ENCODE data around the gene ACIN1. TPM values are rescaled to one million over a fixed set of nuclear protein-coding genes. Genes with fewer than 3 reads are reported as not detected.

The ACIN1 gene
- total and polyA plus RNA-seq, 2 donors (not counting 1 experiment from before 2014, with no cell fraction given), result 75.1 to 94.0 TPM

DNA sequence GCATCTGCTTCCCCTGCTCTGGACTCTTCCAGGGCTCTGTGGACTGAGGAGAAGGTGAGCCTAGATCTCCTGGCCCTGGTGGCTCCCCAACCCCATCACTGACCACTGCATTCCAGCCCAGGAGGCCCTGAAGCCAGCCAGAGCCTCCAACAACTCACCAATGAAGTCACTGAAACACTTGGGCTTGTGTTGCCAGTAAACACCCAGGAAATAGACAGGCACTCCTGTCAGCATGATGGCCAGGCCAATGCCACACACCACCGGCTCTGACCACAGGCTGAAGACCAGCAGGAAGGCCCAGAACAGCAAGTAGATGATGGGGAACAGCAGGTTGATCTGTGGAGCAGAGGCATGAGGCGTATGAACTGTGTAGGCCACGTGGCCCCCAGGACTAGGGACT is 32.9 kb upstream of the ACIN1 start:
- DNase-seq (ENCODE audit: low read depth in 2 of 2), result no peak
- H3K4me3 ChIP-seq (replicated peaks in 1 of 4; ENCODE audit: control extremely low read depth in 1 of 4, insufficient read depth in 1 of 4, low read depth in 3 of 4, low read length in 4 of 4), result no peak overlapping the region

DNA sequence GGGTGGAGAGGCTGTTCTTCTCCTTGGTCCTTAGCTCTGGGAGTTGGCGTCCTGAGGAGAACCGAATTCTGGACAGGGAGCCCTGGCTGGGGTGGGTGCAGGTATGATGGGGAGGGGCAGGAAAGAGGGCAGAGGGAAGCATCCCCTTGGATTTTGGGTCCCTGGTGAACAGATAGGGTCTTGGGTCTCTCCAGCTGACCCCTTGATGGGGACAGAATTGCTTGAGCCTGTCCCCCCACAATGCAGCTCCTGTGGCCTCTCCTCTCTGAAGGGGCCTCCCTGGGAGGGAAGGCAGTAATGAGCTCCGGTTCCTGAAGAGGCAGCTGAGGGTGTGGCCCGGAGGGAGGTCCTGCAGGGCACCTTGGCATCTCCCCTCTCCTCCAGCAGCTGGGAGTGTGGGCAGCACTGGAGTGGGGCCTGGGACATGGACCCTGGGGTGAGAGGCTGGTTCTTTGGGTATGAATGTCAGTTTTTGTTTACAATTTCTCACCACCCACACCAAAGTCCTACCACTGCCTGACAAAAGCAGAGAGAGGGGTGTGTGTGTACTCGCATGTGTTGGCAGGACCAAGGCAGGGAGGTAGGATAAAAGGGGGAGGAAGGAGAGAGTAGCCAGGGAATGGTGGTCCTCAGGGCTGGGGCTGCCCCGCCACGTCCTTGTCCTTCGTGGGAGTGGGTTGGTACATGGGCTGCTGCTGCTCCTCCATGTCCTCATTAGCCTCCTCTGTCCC is 31.8 kb upstream of the ACIN1 start:
- H3K36me3 ChIP-seq (ENCODE audit: control insufficient read depth, insufficient read depth, low read length), result no peaks in the 10 kb centered on the region
- no peaks in the 10 kb centered on the region for H4K20me1 ChIP-seq (ENCODE audit: control insufficient read depth, extremely low read depth, insufficient read depth, low read length)
- H3K4me2 ChIP-seq (ENCODE audit: extremely low read depth, insufficient read depth, low read length), result no peak overlapping the region
- no peak overlapping the region for H3K27ac ChIP-seq (ENCODE audit: insufficient read depth, low read length)
- no peaks in the 10 kb centered on the region for H3K4me1 ChIP-seq (ENCODE audit: control insufficient read depth, extremely low read depth, insufficient read depth, low read length)
- TF ChIP-seq, protein P1, sequence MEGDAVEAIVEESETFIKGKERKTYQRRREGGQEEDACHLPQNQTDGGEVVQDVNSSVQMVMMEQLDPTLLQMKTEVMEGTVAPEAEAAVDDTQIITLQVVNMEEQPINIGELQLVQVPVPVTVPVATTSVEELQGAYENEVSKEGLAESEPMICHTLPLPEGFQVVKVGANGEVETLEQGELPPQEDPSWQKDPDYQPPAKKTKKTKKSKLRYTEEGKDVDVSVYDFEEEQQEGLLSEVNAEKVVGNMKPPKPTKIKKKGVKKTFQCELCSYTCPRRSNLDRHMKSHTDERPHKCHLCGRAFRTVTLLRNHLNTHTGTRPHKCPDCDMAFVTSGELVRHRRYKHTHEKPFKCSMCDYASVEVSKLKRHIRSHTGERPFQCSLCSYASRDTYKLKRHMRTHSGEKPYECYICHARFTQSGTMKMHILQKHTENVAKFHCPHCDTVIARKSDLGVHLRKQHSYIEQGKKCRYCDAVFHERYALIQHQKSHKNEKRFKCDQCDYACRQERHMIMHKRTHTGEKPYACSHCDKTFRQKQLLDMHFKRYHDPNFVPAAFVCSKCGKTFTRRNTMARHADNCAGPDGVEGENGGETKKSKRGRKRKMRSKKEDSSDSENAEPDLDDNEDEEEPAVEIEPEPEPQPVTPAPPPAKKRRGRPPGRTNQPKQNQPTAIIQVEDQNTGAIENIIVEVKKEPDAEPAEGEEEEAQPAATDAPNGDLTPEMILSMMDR (conservative IDR thresholded peaks at IDR 0.05 in 1 of 2, IDR thresholded peaks at IDR 0.05 in 1 of 2; ENCODE audit: low read depth in 1 of 2, low read length in 2 of 2), result no peak
- no peak for TF ChIP-seq EZH2 (IDR thresholded peaks at IDR 0.05; ENCODE audit: low read length, missing control alignments)
- no peak overlapping the region for H3K9ac ChIP-seq (ENCODE audit: insufficient read depth, low read length)
- H3K79me2 ChIP-seq (ENCODE audit: control insufficient read depth, insufficient read depth, low read length), result no peaks in the 10 kb centered on the region
- peaks cover 6% of the 10 kb centered on the region for H3K27me3 ChIP-seq (ENCODE audit: control insufficient read depth, insufficient read depth, low read length)
- H2AFZ ChIP-seq (ENCODE audit: low read length), result no peak overlapping the region
- no peak overlapping the region for H3K4me3 ChIP-seq (replicated peaks in 1 of 4; ENCODE audit: control extremely low read depth in 1 of 4, insufficient read depth in 1 of 4, low read depth in 3 of 4, low read length in 4 of 4)
- no peaks in the 10 kb centered on the region for H3K9me3 ChIP-seq (ENCODE audit: control insufficient read depth, insufficient read depth, low read depth, low read length)
- DNase-seq (ENCODE audit: low read depth in 2 of 2), result no peak

More for the DNA sequence above, 32.9 kb upstream of the ACIN1 start:
- Histone ChIP-seq H3K27me3 (ENCODE audit: control insufficient read depth, insufficient read depth, low read length) (peaks cover 6% of the 10 kb centered on the region), H3K9ac (ENCODE audit: insufficient read depth, low read length) (no peak overlapping the region), H3K4me2 (ENCODE audit: extremely low read depth, insufficient read depth, low read length) (no peak overlapping the region), H2AFZ (ENCODE audit: low read length) (no peak overlapping the region), H3K9me3 (ENCODE audit: control insufficient read depth, insufficient read depth, low read depth, low read length) (no peaks in the 10 kb centered on the region), H4K20me1 (ENCODE audit: control insufficient read depth, extremely low read depth, insufficient read depth, low read length) (no peaks in the 10 kb centered on the region), H3K27ac (ENCODE audit: insufficient read depth, low read length) (no peak overlapping the region), H3K79me2 (ENCODE audit: control insufficient read depth, insufficient read depth, low read length) (no peaks in the 10 kb centered on the region), H3K4me1 (ENCODE audit: control insufficient read depth, extremely low read depth, insufficient read depth, low read length) (no peaks in the 10 kb centered on the region), H3K36me3 (ENCODE audit: control insufficient read depth, insufficient read depth, low read length) (no peaks in the 10 kb centered on the region)
- TF ChIP-seq EZH2 (IDR thresholded peaks at IDR 0.05; ENCODE audit: low read length, missing control alignments), result no peak
- TF ChIP-seq, protein P1 (conservative IDR thresholded peaks at IDR 0.05 in 1 of 2, IDR thresholded peaks at IDR 0.05 in 1 of 2; ENCODE audit: low read depth in 1 of 2, low read length in 2 of 2), result no peak

DNA sequence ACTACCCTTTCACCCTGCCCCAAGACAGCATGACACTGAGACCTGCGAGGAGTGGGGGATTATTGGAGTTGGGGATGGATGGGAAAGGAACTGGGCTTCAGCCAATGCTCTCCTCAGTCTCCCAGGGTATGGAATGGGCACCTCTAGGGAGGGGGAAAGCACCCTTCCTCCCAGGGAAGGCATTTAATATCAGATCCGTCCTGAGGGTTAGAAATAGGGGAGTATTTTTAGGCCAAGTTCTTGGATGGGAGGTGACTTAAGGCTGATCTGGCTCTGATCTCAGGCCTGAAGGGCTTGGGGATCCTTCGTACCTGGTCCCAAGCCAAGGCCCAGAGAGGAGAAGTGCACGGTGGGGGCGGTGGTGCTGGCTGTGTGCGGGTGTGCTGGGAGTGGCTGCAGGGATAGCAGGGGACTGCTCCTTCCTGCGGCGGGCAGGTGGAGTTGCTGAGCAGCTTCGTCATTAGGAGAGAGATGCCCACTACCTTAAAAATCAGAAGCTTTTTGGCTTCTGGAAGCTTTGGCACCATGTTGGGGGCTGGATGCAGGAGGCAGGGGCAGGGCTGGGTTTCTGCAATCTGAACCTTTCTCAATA is 31.1 kb upstream of the ACIN1 start:
- Histone ChIP-seq H3K9ac (ENCODE audit: insufficient read depth, low read length) (no peak overlapping the region), H3K27ac (ENCODE audit: insufficient read depth, low read length) (no peak overlapping the region), H3K79me2 (ENCODE audit: control insufficient read depth, insufficient read depth, low read length) (no peaks in the 10 kb centered on the region), H3K4me3 (replicated peaks in 1 of 4; ENCODE audit: control extremely low read depth in 1 of 4, insufficient read depth in 1 of 4, low read depth in 3 of 4, low read length in 4 of 4) (no peak overlapping the region), H3K36me3 (ENCODE audit: control insufficient read depth, insufficient read depth, low read length) (no peaks in the 10 kb centered on the region), H2AFZ (ENCODE audit: low read length) (no peak overlapping the region), H3K9me3 (ENCODE audit: control insufficient read depth, insufficient read depth, low read depth, low read length) (no peaks in the 10 kb centered on the region), H3K27me3 (ENCODE audit: control insufficient read depth, insufficient read depth, low read length) (peaks cover 6% of the 10 kb centered on the region), H4K20me1 (ENCODE audit: control insufficient read depth, extremely low read depth, insufficient read depth, low read length) (no peaks in the 10 kb centered on the region), H3K4me1 (ENCODE audit: control insufficient read depth, extremely low read depth, insufficient read depth, low read length) (peaks cover 3% of the 10 kb centered on the region), H3K4me2 (ENCODE audit: extremely low read depth, insufficient read depth, low read length) (no peak overlapping the region)
- DNase-seq (ENCODE audit: low read depth in 2 of 2), result no peak
- TF ChIP-seq EZH2 (IDR thresholded peaks at IDR 0.05; ENCODE audit: low read length, missing control alignments), result no peak
- TF ChIP-seq, protein P1 (conservative IDR thresholded peaks at IDR 0.05 in 1 of 2, IDR thresholded peaks at IDR 0.05 in 1 of 2; ENCODE audit: low read depth in 1 of 2, low read length in 2 of 2), result no peak

All from fibroblast of lung (primary cell).